ENCODE results near the gene PHLPP1. TPM values are rescaled to one million over a fixed set of nuclear protein-coding genes. Genes with fewer than 3 reads are reported as not detected.
A peak's percentile ranks its signal among the peaks of the same experiment; 100 is the strongest.

PHLPP1 gene
- total RNA-seq, 1 donor from 2014 or later = 5.1 TPM

GRCh38 chr18:62938006-62938405 is 222.7 kb downstream of the PHLPP1 start:
- ATAC-seq (no peak), DNase-seq (ENCODE audit: missing footprints) (no peak)
- intact Hi-C loops (cut with DNase I) = no loop called here

GRCh38 chr18:62938487-62938886 is 223.1 kb downstream of the PHLPP1 start:
- ATAC-seq (no peak), DNase-seq (ENCODE audit: missing footprints) (no peak)
- intact Hi-C loops (cut with DNase I) = no loop called here

- ATAC-seq = peak; percentile 54
- intact Hi-C loops (cut with DNase I) = no loop called here
- no peak for DNase-seq (ENCODE audit: missing footprints)
These were observed 224.1 kb downstream of the PHLPP1 start for GRCh38 chr18:62939433-62939832.

GRCh38 chr18:62939926-62940325 is 224.6 kb downstream of the PHLPP1 start:
- no peak for DNase-seq (ENCODE audit: missing footprints)
- intact Hi-C loops (cut with DNase I) = no loop called here
- ATAC-seq = no peak

GRCh38 chr18:62942578-62942977 is 227.2 kb downstream of the PHLPP1 start:
- ATAC-seq (no peak), DNase-seq (ENCODE audit: missing footprints) (no peak)
- intact Hi-C loops (cut with DNase I) = no loop called here

GRCh38 chr18:62944454-62944853 is 229.1 kb downstream of the PHLPP1 start:
- intact Hi-C loops (cut with DNase I) = no loop called here
- no peak for ATAC-seq
- no peak for DNase-seq (ENCODE audit: missing footprints)

- ATAC-seq = no peak
- DNase-seq (ENCODE audit: missing footprints) = no peak
- intact Hi-C loops (cut with DNase I) = no loop called here
These were observed 233.4 kb downstream of the PHLPP1 start for GRCh38 chr18:62948788-62949187.

- ATAC-seq = no peak
- intact Hi-C loops (cut with DNase I) = no loop called here
These were observed 234.9 kb downstream of the PHLPP1 start for GRCh38 chr18:62950246-62950645.

GRCh38 chr18:62952807-62953206 is 237.5 kb downstream of the PHLPP1 start:
- no peak for DNase-seq (ENCODE audit: missing footprints)
- ATAC-seq = no peak
- intact Hi-C loops (cut with DNase I) = no loop called here

More at GRCh38 chr18:62950246-62950645, 234.9 kb downstream of the PHLPP1 start:
- no peak for DNase-seq (ENCODE audit: missing footprints)

GRCh38 chr18:62953663-62954062 is 238.3 kb downstream of the PHLPP1 start:
- intact Hi-C loops (cut with DNase I) = no loop called here
- ATAC-seq = peak; percentile 28
- no peak for DNase-seq (ENCODE audit: missing footprints)

- ATAC-seq = no peak
- intact Hi-C loops (cut with DNase I) = no loop called here
These were observed 239.0 kb downstream of the PHLPP1 start for GRCh38 chr18:62954366-62954765.

GRCh38 chr18:62957885-62958472 is 242.6 kb downstream of the PHLPP1 start:
- intact Hi-C loops (cut with DNase I) = loop anchor here (5.0 kb wide), 1 partner anchor 241 kb away; the partner anchor contains the start of gene PHLPP1
- DNase-seq (ENCODE audit: missing footprints) (no peak), ATAC-seq (no peak)

More at GRCh38 chr18:62954366-62954765, 239.0 kb downstream of the PHLPP1 start:
- no peak for DNase-seq (ENCODE audit: missing footprints)

GRCh38 chr18:62959481-62959880 is 244.1 kb downstream of the PHLPP1 start:
- ATAC-seq = no peak
- no peak for DNase-seq (ENCODE audit: missing footprints)
- intact Hi-C loops (cut with DNase I) = loop anchor here (5.0 kb wide), 1 partner anchor 242 kb away; the partner anchor contains the start of gene PHLPP1

- no peak for DNase-seq (ENCODE audit: missing footprints)
- intact Hi-C loops (cut with DNase I) = no loop called here
- ATAC-seq = no peak
These were observed 248.2 kb downstream of the PHLPP1 start for GRCh38 chr18:62963507-62963906.

GRCh38 chr18:62964432-62964831 is 249.1 kb downstream of the PHLPP1 start:
- DNase-seq (ENCODE audit: missing footprints) (no peak), ATAC-seq (no peak)
- intact Hi-C loops (cut with DNase I) = no loop called here

GRCh38 chr18:62967089-62967488 is 251.7 kb downstream of the PHLPP1 start:
- DNase-seq (ENCODE audit: missing footprints) (no peak), ATAC-seq (no peak)
- intact Hi-C loops (cut with DNase I) = no loop called here

GRCh38 chr18:62973689-62974088 is 258.3 kb downstream of the PHLPP1 start:
- intact Hi-C loops (cut with DNase I) = no loop called here
- ATAC-seq (no peak), DNase-seq (ENCODE audit: missing footprints) (no peak)

GRCh38 chr18:62974388-62974787 is 259.0 kb downstream of the PHLPP1 start:
- ATAC-seq (no peak), DNase-seq (ENCODE audit: missing footprints) (no peak)
- intact Hi-C loops (cut with DNase I) = no loop called here

GRCh38 chr18:62974928-62975675 is 259.8 kb downstream of the PHLPP1 start:
- intact Hi-C loops (cut with DNase I) = no loop called here
- no peak for DNase-seq (ENCODE audit: missing footprints)
- ATAC-seq = no peak

- intact Hi-C loops (cut with DNase I) = no loop called here
- DNase-seq (ENCODE audit: missing footprints) (no peak), ATAC-seq (no peak)
These were observed 260.4 kb downstream of the PHLPP1 start for GRCh38 chr18:62975785-62976184.

Measured in Right ventricle myocardium inferior (tissue), 1 donor.